ENCODE results near the gene XDH. TPM values are rescaled to one million over a fixed set of nuclear protein-coding genes. Genes with fewer than 3 reads are reported as not detected.

The XDH gene
- total RNA-seq, 4 donors from 2014 or later = 25.9 to 57.9 (median 37.2) TPM

- Histone ChIP-seq H3K9me3 (no peaks in the 10 kb centered on the region), H3K4me3 (no peak overlapping the region), H3K27ac (no peak overlapping the region), H3K27me3 (no peaks in the 10 kb centered on the region), H3K4me1 (no peaks in the 10 kb centered on the region), H3K36me3 (no peaks in the 10 kb centered on the region)
- intact Hi-C loops (cut with DNase I; ENCODE audit: low total_unique reads) (no loop called here), in situ Hi-C loops (cut with MboI; ENCODE audit: low pct_ligation_motif_present in 1 of 4, low pct_unique_long_range_greater_than_20kb in 1 of 4, low sequenced_read_pairs in 3 of 4) (loop anchor here in 3 of 4 donors (25.0 kb wide), 3 partner anchors 186 to 1161 kb away; no protein-coding TSS in a partner anchor)
- WGBS, 2 donors (ENCODE audit: low coverage in 1 of 2) = 83% methylated on average over 4 to 5 of the region's 5 CpGs
- TF ChIP-seq, protein P1, sequence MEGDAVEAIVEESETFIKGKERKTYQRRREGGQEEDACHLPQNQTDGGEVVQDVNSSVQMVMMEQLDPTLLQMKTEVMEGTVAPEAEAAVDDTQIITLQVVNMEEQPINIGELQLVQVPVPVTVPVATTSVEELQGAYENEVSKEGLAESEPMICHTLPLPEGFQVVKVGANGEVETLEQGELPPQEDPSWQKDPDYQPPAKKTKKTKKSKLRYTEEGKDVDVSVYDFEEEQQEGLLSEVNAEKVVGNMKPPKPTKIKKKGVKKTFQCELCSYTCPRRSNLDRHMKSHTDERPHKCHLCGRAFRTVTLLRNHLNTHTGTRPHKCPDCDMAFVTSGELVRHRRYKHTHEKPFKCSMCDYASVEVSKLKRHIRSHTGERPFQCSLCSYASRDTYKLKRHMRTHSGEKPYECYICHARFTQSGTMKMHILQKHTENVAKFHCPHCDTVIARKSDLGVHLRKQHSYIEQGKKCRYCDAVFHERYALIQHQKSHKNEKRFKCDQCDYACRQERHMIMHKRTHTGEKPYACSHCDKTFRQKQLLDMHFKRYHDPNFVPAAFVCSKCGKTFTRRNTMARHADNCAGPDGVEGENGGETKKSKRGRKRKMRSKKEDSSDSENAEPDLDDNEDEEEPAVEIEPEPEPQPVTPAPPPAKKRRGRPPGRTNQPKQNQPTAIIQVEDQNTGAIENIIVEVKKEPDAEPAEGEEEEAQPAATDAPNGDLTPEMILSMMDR (IDR thresholded peaks at IDR 0.05) = no peak
- no peak for TF ChIP-seq POLR2AphosphoS5 (IDR thresholded peaks at IDR 0.05)
- TF ChIP-seq POLR2A (IDR thresholded peaks at IDR 0.05) = no peak
- no peak for TF ChIP-seq EP300 (IDR thresholded peaks at IDR 0.05; ENCODE audit: low read depth)
- no peak for DNase-seq
Observed at GRCh38 chr2:31348618-31349017, 65.9 kb downstream of the XDH start.

GRCh38 chr2:31347750-31348149 is 66.8 kb downstream of the XDH start:
- H3K27me3 ChIP-seq = no peaks in the 10 kb centered on the region
- in situ Hi-C loops (cut with MboI; ENCODE audit: low pct_ligation_motif_present in 1 of 4, low pct_unique_long_range_greater_than_20kb in 1 of 4, low sequenced_read_pairs in 3 of 4) (loop anchor here in 3 of 4 donors (25.0 kb wide), 3 partner anchors 185 to 1160 kb away; no protein-coding TSS in a partner anchor), intact Hi-C loops (cut with DNase I; ENCODE audit: low total_unique reads) (no loop called here)
- H3K36me3 ChIP-seq = no peaks in the 10 kb centered on the region
- no peak for TF ChIP-seq POLR2AphosphoS5 (IDR thresholded peaks at IDR 0.05)
- TF ChIP-seq POLR2A (IDR thresholded peaks at IDR 0.05) = no peak
- TF ChIP-seq, protein P1 (IDR thresholded peaks at IDR 0.05) = no peak
- TF ChIP-seq EP300 (IDR thresholded peaks at IDR 0.05; ENCODE audit: low read depth) = no peak
- 82% methylated on average over 9 of the region's 9 CpGs; no CpG with 5 or more reads in 1 of the 2 donors for WGBS, 2 donors (ENCODE audit: low coverage in 1 of 2)
- no peaks in the 10 kb centered on the region for H3K9me3 ChIP-seq
- H3K4me3 ChIP-seq = no peak overlapping the region
- H3K4me1 ChIP-seq = no peaks in the 10 kb centered on the region
- H3K27ac ChIP-seq = no peak overlapping the region
- DNase-seq = no peak

GRCh38 chr2:31347319-31347718 is 67.2 kb downstream of the XDH start:
- TF ChIP-seq POLR2AphosphoS5 (IDR thresholded peaks at IDR 0.05) (no peak), POLR2A (IDR thresholded peaks at IDR 0.05) (no peak), EP300 (IDR thresholded peaks at IDR 0.05; ENCODE audit: low read depth) (no peak)
- TF ChIP-seq, protein P1 (IDR thresholded peaks at IDR 0.05) = no peak
- Histone ChIP-seq H3K4me3 (no peak overlapping the region), H3K36me3 (no peaks in the 10 kb centered on the region), H3K27me3 (no peaks in the 10 kb centered on the region), H3K4me1 (no peaks in the 10 kb centered on the region), H3K9me3 (no peaks in the 10 kb centered on the region), H3K27ac (no peak overlapping the region)
- no peak for DNase-seq
- in situ Hi-C loops (cut with MboI; ENCODE audit: low pct_ligation_motif_present in 1 of 4, low pct_unique_long_range_greater_than_20kb in 1 of 4, low sequenced_read_pairs in 3 of 4) = loop anchor here in 3 of 4 donors (25.0 kb wide), 3 partner anchors 185 to 1160 kb away; no protein-coding TSS in a partner anchor
- intact Hi-C loops (cut with DNase I; ENCODE audit: low total_unique reads) = no loop called here
- WGBS, 2 donors (ENCODE audit: low coverage in 1 of 2) = 94% methylated on average over 6 of the region's 6 CpGs; no CpG with 5 or more reads in 1 of the 2 donors

GRCh38 chr2:31344447-31344846 is 70.1 kb downstream of the XDH start:
- in situ Hi-C loops (cut with MboI; ENCODE audit: low pct_ligation_motif_present in 1 of 4, low pct_unique_long_range_greater_than_20kb in 1 of 4, low sequenced_read_pairs in 3 of 4) = loop anchor here in 3 of 4 donors (25.0 kb wide), 3 partner anchors 182 to 1157 kb away; no protein-coding TSS in a partner anchor

More at GRCh38 chr2:31344447-31344846, 70.1 kb downstream of the XDH start:
- DNase-seq = no peak
- Histone ChIP-seq H3K27ac (no peak overlapping the region), H3K27me3 (no peaks in the 10 kb centered on the region), H3K4me1 (no peaks in the 10 kb centered on the region), H3K9me3 (no peaks in the 10 kb centered on the region), H3K4me3 (no peak overlapping the region), H3K36me3 (no peaks in the 10 kb centered on the region)
- no peak for TF ChIP-seq EP300 (IDR thresholded peaks at IDR 0.05; ENCODE audit: low read depth)
- no peak for TF ChIP-seq POLR2A (IDR thresholded peaks at IDR 0.05)
- TF ChIP-seq, protein P1 (IDR thresholded peaks at IDR 0.05) = no peak
- TF ChIP-seq POLR2AphosphoS5 (IDR thresholded peaks at IDR 0.05) = no peak
- 92% methylated on average over 4 of the region's 4 CpGs; no CpG with 5 or more reads in 1 of the 2 donors for WGBS, 2 donors (ENCODE audit: low coverage in 1 of 2)
- intact Hi-C loops (cut with DNase I; ENCODE audit: low total_unique reads) = no loop called here
